Nephron progenitor cell (in vitro differentiated cells): Measurements from ENCODE around the gene S100A4.

Experiments
- DNase-seq: peaks from one replicate; pipeline ENCODE4 v3.0.0; 2021
- H3K27ac Mint-ChIP-seq: 2 replicates; pipeline ENCODE4 v1.8.0; 2021; ENCODE audit warnings: mild to moderate bottlenecking, moderate library complexity, mixed read lengths
- H3K27me3 Mint-ChIP-seq: 2 replicates; pipeline ENCODE4 v1.8.0; 2021; ENCODE audit warnings: mild to moderate bottlenecking, low read depth, mixed read lengths; ENCODE audit not compliant: poor library complexity
- H3K36me3 Mint-ChIP-seq: 2 replicates; pipeline ENCODE4 v1.8.0; 2021; ENCODE audit warnings: low read depth, mixed read lengths
- H3K4me1 Mint-ChIP-seq: 2 replicates; pipeline ENCODE4 v1.8.0; 2021; ENCODE audit warnings: mixed read lengths
- H3K4me3 Mint-ChIP-seq: 2 replicates; pipeline ENCODE4 v1.8.0; 2021; ENCODE audit warnings: mild to moderate bottlenecking, moderate library complexity, mixed read lengths
- H3K9me3 Mint-ChIP-seq: 2 replicates; pipeline ENCODE4 v1.8.0; 2021; ENCODE audit warnings: mild to moderate bottlenecking, moderate library complexity, mixed read lengths
- TF ChIP-seq, protein P1 (sequence below): fragments of 200-600 bp; sonication (generic); IDR thresholded peaks from 2 replicates; pipeline ENCODE4 v1.5.0; 2021; ENCODE audit warnings: antibody characterized with exemption

The S100A4 gene

GRCh38 chr1:153550827-153551500, 5.4 kb upstream of the S100A4 start:
- H3K4me1 Mint-ChIP-seq = peaks cover 79% of the 10 kb centered on the region
- peak overlapping the region; percentile 28 for H3K27ac Mint-ChIP-seq
- H3K27me3 Mint-ChIP-seq = peaks cover 3% of the 10 kb centered on the region
- H3K9me3 Mint-ChIP-seq = no peaks in the 10 kb centered on the region
- no peak for DNase-seq
- TF ChIP-seq, protein P1, sequence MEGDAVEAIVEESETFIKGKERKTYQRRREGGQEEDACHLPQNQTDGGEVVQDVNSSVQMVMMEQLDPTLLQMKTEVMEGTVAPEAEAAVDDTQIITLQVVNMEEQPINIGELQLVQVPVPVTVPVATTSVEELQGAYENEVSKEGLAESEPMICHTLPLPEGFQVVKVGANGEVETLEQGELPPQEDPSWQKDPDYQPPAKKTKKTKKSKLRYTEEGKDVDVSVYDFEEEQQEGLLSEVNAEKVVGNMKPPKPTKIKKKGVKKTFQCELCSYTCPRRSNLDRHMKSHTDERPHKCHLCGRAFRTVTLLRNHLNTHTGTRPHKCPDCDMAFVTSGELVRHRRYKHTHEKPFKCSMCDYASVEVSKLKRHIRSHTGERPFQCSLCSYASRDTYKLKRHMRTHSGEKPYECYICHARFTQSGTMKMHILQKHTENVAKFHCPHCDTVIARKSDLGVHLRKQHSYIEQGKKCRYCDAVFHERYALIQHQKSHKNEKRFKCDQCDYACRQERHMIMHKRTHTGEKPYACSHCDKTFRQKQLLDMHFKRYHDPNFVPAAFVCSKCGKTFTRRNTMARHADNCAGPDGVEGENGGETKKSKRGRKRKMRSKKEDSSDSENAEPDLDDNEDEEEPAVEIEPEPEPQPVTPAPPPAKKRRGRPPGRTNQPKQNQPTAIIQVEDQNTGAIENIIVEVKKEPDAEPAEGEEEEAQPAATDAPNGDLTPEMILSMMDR = no peak
- H3K36me3 Mint-ChIP-seq = no peaks in the 10 kb centered on the region
- no peak overlapping the region for H3K4me3 Mint-ChIP-seq

- Mint-ChIP-seq H3K4me1 (peaks cover 85% of the 10 kb centered on the region), H3K4me3 (peak overlapping the region; percentile 37), H3K36me3 (no peaks in the 10 kb centered on the region)
Observed at GRCh38 chr1:153550398-153550758, 4.8 kb upstream of the S100A4 start.

GRCh38 chr1:153549741-153550397, 4.3 kb upstream of the S100A4 start:
- H3K4me1 Mint-ChIP-seq = peaks cover 90% of the 10 kb centered on the region
- peak overlapping the region; percentile 47 for H3K27ac Mint-ChIP-seq
- no peaks in the 10 kb centered on the region for H3K9me3 Mint-ChIP-seq
- TF ChIP-seq, protein P1 = no peak
- H3K4me3 Mint-ChIP-seq = peak overlapping the region; percentile 37
- peaks cover 3% of the 10 kb centered on the region for H3K27me3 Mint-ChIP-seq
- DNase-seq = no peak
- no peaks in the 10 kb centered on the region for H3K36me3 Mint-ChIP-seq

More at GRCh38 chr1:153550398-153550758, 4.8 kb upstream of the S100A4 start:
- peaks cover 3% of the 10 kb centered on the region for H3K27me3 Mint-ChIP-seq
- H3K9me3 Mint-ChIP-seq = no peaks in the 10 kb centered on the region
- TF ChIP-seq, protein P1 = no peak
- H3K27ac Mint-ChIP-seq = peak overlapping the region; percentile 35
- DNase-seq = no peak

DNA sequence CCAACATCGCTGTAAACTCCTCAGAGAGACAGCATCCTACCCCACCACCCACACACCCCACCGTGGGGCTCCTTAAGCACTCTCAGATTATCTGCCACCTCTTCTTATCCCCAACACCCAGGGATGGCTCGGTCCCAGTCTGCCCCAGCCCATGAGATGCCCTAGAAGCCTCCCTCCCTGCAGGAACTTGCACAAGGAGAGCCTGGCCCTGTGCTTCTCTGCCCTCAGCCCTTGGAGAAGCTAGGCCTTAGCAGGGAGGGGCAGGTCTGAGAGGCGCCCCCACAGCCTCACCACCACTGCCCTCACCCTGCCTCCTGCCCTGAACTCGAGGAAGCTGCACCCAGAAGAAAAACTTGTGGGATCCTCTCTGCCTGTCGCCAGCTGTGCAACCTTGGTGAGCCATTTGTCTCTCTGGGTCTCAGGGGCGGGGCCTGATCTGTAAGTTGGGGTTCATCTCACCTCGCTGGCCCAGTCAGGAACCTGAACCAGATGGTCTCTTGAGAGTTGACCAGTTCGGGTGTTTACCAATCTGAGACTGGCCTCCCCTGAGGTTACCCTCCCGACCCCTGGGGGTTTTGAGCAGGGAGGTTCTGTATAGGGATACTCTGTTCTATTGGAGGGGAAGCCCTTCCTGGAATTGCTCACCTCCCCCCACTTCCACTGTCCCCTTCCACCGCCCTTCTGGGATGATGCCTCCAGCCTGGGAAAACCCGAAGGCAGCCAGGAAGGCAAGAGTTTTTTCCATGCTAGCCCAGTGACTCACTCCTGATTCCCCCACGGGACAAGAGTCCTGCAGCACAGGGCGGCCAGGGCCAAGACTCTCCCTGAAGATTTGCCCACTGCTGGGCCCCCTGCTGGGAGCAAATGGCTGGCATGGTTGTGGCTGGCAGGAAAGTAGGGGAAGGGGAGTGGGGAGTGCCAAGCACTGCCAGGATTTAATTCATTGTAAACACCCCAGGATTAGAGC, 3.4 kb upstream of the S100A4 start, which contains the start of gene S100A3:
Gene S100A3 (minus strand): TSS at position 537 of the 967 bp plus-strand sequence. CDS start 773 bp downstream, outside the sequence.
- Mint-ChIP-seq H3K27ac (peak within 1 kb of the TSS; percentile 47), H3K9me3 (no peaks in the 10 kb centered on the region), H3K27me3 (peaks cover 3% of the 10 kb centered on the region), H3K4me1 (peaks cover 93% of the 10 kb centered on the region), H3K4me3 (no peak within 1 kb of the TSS), H3K36me3 (no peaks in the 10 kb centered on the region)
- no peak for DNase-seq
- TF ChIP-seq, protein P1 = no peak

GRCh38 chr1:153547560-153548551, 2.2 kb upstream of the S100A4 start:
- Mint-ChIP-seq H3K27ac (no peak overlapping the region), H3K4me3 (no peak overlapping the region), H3K9me3 (no peaks in the 10 kb centered on the region), H3K27me3 (no peaks in the 10 kb centered on the region), H3K36me3 (no peaks in the 10 kb centered on the region), H3K4me1 (peaks cover 93% of the 10 kb centered on the region)
- TF ChIP-seq, protein P1 = no peak
- no peak for DNase-seq
